Muscle of arm (tissue), 12 donors: ENCODE measurements around the gene BSDC1. TPM values are rescaled to one million over a fixed set of nuclear protein-coding genes. Genes with fewer than 3 reads are reported as not detected.
"Not testable (repeated sequence)": the region's sequence is repeated elsewhere in the genome, so short reads cannot be mapped to it uniquely, and the experiment has no call there.

Experiments
- DNase-seq: peaks from one replicate; pipeline ENCODE4 v3.0.0-alpha.2; 2013
- polyA plus RNA-seq, 12 donors: library from polyadenylated mRNA; unstranded; fragments of 120-200 nt; gene quantifications; one replicate each; pipeline ENCODE4 v1.2.1, GENCODE V29; 2013; ENCODE audit not compliant: insufficient read length in 12 of 12

The BSDC1 gene
- polyA plus RNA-seq, 12 donors: 33.3 to 46.7 (median 41.6) TPM; not detected in 1

DNA sequence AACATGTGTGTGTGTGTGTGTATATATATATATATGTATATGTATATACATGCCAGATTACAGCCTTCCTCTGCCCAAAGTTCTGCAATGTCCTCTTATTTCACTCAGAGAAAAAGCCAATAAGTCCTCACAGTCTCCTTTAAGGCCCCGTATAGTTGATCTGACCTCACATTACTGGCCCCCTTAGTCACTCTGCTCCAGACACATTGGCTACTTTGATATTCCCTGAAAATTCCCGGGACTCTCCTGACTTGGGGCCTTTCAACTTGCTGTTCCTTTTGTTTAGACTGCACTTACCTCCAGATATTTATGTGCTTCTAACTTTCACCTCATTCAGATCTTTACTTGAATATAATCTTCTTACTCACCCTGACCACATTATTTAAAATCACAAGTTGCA is 4.2 kb upstream of the BSDC1 start:
- no peak for DNase-seq

DNA sequence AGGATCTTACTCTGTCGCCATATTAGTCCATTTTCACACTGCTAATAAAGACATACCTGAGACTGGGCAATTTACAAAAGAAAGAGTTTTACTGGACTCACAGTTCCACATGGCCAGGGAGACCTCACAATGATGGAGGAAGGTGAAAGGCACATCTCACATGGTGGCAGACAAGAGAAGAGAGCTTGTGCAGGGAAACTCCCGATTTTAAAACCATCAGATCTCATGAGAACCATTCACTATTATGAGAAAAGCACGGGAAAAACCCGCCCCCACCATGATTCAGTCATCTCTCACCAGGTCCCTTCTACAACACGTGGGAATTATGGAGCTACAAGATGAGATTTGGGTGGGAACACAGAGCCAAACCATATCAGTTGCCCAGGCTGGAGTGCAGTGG is 2.3 kb upstream of the BSDC1 start:
- not testable (repeated sequence) for DNase-seq

DNA sequence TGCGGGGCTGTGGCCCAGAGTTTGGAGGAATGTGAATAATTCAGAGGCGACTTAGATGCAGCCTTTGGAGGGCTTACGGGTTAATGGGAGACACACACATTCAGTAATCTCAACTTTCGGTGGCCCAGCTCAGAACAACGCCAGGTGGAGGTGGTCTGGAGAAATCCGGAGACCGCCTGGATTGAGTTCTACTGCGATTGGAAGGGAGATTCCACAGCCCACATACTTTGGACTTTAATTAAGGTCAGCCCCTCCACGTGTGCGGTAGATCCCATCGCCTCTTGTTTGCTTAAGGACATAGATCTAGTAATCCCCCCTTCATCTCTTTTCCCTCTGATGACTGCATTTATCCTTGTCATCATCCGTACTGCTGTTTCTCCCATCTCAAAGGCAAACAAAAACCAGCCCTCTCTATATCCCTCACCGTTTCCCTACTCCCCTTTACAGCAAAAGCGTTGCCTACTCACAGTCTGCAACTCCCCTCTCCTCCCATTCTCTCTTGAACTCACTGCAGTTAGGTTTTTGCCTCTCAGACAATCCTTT is 720 bp upstream of the BSDC1 start:
- DNase-seq: no peak

DNA sequence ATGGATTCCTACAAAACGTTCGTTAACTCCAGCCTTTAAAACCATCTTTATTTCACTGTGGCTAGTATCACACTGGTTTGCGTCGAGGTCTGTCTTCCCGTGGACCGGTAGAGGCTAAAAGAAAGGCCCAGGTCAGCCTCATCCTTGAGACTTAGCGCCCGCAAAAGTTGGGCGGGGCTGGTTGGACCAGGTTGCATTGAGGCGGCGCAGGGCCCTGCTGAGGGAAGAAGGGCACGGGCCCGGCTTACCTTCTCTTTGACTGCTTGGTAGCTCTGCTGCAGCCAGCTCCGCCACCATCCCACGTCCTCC is 455 bp downstream of the BSDC1 start:
- DNase-seq: no peak

DNA sequence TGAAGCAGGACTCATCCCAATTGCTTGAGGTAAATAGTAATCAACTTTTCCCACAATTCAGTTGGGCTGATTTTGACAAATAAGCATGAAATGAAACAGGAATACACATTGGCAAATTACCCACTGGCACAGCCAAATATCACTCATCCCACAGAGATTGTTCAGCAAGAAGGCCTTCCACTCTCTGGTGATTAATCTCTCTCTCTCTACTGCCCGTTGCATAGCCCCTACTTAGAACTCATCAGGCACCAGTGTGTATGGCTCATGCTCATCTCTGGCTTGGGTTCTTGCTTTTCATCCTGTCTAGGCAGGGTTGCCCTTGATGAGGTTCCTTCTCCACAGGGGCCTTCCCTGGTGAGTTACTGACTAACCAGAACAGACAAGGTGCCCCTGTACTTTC is 1.1 kb downstream of the BSDC1 start:
- DNase-seq: no peak

DNA sequence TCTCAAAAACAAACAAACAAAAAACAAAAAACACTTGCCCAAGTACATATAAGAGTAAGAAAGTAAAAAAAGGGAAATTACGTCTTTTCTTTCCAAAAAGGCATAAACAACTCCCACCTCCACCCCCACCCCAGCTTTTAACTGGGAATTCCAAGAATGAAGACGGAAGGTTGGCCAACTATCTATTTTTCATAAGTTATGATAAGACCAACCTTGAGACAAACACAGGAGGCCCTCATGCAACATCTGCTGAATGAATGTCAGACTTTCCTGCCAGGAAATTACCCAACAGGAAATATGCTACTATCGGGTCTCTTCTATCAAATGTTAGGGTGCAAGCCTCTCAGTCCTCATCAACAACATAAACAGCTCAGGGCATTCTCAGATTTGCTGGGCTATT is 1.9 kb downstream of the BSDC1 start:
- DNase-seq: no peak

DNA sequence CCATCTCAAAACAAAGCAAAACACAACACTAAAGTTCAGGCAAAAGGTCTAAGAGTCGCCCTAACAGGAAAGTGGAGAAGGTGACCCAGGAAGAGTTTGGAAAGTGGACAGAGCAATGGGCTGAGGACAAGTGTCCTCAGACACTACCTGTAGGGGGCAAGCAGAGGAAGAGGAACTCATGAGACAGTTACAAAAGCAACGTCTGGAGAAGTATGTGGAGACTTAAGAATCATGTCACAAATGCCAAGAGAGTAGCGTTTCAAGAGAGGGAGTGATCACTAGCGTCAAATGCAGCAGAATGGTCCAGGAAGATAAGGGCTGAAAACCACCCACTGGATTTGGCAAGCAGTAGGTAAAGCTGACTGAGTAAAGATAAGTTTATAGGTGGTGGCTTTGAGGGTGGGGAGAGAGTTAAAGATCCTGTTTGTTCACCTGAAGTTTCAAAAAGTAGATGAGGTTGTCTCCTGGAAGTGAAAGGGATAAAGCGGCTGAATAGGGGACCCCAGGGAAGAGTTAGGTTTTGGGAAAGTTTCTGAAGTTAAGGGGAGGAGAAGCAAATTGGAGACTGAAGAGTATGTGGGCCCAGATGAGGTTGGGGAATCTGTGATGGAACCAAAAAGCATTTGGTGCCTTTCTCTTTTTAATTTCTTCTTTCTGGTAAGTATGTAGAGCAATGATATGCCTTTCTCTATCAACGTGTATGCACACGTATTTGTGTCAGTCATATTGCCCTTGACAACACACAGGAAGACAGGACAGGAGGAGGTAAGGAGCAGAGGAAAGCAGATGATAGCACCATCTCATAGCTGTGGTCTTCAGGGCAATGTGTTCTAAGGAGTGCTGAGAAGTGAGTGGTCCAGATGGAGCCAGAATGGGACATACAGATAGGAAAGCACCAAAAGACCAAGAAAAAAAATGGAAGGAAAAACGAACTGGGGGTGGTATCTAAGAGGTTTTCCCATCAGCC is 3.1 kb downstream of the BSDC1 start:
- no peak for DNase-seq

DNA sequence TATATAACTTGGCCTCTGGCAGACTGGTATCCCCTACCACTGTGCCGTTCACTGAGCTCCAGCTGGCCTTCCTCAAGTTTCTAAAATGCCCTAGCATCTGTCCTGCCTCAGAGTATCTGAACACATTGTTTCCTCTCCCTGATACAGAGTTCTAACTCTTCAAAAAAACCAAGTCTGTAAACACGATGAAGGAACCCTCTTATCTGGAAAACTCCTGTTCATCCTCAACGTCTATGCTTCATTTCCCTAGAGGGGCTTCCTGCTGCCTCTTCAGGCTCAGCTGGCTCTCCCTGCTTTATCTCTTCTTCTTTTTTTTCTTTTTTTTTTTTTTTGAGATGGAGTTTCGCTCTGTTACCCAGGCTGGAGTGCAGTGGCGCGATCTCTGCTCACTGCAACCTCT is 5.6 kb downstream of the BSDC1 start:
- no peak for DNase-seq

DNA sequence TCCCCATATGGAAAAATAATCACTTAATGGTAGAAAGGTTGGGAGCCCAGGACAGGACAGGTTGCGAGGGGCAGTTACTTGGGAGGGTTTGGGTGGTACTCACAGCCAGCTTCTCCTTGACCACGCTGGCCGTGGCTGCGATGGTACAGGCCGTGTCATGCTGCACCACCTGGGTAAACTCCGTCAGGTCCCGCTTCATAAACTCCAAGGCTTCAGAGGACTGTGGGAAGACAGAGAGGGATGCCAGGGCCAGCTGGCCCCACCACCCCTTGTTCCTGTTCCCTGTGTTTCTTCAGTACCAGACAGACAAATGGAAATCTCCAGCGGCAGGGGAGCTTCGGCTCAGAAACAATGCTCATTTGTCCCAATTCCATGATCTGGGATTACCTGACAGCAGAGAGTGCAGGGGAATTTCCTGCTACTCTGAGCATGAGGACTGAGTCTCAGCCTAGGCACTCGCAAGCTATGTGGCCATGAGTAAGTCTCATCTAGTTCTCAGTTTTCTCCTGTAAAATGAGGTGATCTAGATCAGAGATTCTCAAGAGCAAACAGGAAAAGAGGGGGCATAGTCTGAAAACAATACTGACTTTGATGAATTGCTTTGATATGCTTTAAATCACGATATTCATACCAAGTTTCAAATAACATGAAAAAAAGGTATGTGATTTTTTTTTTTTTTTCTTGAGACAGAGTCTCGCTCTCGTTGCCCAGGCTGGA is 7.4 kb downstream of the BSDC1 start:
- no peak for DNase-seq

DNA sequence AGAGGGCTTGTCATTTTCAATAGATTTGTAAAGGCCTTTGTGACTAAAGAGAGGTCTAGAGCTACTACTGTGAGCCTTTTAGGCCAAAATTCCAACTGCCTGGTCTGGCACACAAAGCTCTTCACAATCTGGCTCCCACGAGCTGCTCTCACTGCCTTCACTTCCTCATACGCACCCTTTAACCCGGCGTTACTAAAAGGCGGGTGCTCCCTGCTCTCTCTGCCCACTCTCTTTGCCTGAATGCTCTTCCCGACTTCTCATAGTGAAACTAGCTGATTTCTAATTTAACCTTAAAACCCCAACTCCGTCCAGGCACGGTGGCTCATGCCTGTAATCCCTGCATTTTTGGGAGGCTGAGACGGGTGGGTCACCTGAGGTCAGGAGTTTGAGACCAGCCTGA is 14.2 kb downstream of the BSDC1 start:
- no peak for DNase-seq

DNA sequence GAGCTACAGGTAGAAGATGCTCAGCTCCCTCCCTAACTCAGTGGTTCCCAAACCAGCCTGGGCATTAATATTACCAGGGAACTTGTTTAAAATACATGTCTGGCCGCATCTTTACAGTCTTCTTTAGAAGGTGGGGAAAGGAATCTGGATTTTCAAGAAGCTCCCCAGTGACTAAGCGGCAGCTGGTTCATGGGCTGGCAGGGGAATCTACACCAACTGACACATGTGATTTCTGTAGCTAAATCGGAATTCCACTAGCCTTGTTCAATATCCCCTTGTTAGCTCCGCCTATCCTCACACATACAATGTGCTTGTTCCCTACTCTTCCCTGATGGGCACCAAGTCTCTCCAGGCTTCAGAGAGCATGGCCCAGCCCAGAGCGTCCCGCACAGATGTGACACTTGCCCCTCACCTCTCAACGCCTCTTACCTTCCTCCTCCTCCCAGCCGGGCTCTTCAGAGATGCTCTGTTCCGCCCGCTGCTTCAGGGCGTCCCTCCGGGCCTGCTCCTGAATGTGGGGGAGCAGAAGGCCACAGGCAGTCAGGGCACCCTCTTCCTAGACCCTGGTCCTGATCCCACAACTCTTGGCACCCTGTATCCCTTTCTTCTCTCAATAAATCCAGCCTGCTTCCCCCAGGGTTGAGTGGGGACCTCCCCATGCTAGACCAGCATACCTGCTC is 16.6 kb downstream of the BSDC1 start:
- DNase-seq: no peak

DNA sequence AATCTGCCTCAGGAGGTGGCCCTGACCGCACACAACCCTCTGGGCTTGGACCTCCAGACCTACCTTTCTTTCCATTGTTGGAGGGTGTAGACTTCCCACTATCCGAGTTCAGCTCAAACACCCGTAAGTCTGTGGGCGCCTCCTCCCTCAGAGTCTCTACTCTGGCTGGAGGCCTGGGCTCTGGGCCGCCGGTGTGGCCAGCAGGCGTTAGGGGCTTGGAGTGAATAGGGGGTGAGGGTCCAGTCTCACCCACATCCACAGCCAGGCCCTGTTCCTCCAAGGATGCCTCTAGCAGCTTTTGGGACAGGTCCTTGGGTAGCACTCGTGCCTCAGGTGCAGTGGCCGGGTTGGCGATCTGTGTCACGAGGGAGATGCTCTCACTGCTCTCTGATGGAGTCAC is 18.0 kb downstream of the BSDC1 start:
- no peak for DNase-seq

DNA sequence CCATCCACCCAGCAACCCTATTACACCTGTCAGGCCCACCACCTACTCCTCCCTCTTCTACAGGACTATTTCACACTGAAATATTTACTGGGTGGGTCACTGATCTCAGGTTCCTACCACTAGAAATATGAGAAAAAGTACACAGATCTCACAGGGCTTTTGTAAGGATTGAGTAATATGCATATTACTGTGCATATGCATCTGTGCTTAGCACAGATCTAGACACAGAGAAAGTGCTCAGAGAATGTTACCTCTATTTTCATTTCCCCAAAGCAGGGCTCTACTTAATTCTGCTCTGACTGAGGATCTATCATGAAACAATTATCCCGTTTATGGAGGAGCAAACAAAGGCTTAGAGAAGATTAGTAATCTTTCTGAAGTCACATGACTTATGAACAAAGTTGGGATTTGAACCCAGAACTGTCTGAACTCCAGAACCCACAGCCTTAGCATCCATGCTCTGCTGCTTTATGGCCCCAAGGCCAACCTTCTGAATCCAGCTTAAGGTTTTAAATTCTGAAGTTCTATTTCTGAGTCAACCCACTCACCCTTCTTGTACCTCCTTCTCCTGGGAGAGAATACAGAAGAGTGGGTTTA is 20.1 kb downstream of the BSDC1 start:
- DNase-seq: no peak

DNA sequence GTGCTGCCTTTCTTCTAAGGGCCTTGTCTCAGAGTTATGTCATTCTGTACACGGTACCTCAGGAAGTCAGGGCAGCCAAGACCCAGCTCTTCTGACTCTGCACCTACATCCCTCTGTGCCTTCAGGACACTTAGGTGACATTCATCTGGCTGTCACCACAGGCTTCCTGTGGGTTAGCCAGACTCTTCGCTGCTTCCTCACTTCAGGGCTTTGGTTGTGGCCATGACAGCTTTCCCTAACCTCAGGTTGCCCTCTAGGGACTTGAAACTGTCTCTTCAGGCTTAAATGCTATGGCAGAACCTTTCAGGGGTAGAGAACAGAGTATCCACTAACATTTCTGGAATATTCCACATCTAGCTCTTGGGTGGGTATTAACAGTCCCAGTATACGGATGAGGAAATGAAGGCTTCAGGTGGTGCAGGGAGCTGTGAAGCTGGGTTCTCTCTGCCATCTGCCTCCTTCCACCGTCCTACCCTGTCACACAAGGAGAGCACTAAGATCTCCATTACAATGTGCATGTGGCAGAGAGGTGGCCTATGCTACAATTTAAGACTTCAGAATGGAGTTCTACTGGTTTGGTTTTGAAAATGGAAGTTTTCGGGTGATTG is 22.0 kb downstream of the BSDC1 start:
- DNase-seq: no peak

DNA sequence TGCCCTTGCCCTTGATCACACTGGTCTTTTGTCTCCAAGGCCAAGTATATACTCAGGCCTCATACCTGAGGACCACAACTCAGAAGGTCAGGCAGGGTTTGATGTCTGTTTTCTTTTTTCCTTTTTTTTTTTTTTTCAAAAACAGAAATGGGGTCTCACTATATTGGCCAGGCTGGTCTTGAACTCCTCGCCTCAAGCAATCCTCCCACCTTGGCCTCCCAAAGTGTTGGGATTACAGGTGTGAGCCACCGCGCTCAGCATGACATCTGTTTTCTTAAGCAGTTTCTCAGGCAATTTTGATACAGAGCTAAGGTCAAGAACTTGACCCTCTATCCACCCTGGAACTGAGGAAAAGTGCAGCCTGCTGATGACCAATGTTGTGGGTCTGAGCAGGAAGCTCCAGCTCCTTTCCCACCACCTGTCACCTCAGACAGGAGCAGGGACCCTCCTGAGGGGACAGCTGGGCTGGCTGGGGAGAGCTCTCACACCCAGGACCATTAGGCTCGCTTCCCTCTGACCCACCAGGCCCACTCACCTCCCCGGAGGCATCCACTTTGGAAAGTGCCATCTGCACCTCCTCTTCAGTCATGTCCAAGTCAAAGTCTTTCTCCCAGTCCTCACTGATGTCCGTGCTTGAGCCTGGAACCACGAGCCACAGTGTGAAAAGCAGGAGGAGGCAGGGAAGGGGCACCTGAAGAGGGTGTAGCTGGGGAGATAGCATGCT is 26.2 kb downstream of the BSDC1 start:
- no peak for DNase-seq

DNA sequence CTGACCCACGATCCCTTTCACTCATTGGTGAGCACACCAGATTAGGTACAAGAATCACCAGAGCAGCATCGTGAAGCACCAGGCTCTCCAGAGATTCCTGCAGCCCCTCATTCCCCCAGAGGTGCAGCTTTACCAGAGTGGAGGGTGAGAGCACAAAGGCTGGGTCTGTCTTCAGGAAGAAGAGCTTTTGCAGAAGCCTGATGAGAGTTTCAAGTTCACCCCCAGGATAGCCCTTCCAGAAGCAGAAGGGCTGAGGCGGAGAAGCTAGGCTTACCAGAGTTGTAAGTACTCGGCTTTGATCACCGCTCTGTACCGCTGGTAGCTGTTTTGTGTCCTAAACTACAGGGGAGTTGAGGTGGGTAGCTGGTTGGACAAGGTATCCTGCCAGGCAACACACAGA is 28.8 kb downstream of the BSDC1 start:
- no peak for DNase-seq

DNA sequence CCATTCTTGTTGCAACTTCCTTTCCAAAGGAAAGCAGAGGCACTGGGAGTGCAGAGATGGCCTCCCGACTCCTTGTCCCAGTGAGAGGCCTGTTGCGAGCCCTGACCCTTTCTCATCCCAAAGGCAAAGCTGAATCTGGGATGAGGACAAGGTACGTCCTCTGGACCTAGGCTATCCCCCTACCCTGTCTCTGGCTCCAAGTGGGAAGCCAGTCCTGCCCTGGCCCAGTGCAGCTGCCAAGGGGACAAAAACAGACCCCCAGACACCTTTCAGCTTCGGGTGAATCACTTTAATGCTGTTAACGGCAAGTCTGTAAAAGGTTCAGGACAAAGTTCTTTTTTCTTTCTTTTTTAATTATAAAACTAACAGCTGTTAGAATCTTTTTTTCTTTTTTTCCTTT is 29.4 kb downstream of the BSDC1 start:
- DNase-seq: no peak

DNA sequence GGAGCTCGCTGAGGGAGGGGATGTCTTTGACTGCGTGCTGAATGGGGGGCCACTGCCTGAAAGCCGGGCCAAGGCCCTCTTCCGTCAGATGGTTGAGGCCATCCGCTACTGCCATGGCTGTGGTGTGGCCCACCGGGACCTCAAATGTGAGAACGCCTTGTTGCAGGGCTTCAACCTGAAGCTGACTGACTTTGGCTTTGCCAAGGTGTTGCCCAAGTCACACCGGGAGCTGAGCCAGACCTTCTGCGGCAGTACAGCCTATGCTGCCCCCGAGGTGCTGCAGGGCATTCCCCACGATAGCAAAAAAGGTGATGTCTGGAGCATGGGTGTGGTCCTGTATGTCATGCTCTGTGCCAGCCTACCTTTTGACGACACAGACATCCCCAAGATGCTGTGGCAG is 30.5 kb downstream of the BSDC1 start:
- no peak for DNase-seq

DNA sequence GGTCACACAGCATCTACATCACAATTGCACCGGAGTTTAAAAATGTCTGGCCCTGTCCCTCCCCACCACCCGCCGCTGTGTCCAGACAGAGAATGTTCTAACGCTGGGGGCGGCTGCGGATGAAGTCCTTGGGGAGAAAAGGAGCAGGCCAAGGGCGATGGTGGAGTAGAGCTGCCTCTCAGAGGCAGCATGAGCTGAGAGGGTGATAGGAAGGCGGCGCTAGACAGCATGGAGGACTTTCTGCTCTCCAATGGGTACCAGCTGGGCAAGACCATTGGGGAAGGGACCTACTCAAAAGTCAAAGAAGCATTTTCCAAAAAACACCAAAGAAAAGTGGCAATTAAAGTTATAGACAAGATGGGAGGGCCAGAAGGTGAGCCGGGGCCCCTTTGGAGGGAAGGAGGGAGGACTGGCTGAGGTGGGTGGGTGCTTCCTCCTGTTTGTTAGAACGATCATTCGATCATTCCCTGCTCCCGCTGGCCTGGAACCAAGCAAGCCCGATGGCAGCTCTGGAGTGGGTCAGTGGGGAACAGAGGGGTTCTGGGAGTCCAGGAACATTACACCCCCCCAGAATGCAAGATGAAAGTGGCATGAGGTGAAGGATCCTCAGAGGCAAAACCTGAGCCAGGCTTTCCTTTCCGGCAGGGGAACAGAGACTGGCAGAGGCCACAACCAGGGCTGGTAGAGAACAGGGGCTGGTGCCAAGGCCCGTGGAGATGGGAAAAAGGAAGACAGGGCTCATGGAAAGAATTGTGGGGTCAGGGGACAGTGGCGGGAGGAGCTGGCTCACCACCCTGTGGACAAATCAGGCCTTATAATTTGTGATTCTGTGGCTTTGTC is 31.5 kb downstream of the BSDC1 start, which contains the start of the genes FAM229A and TSSK3:
TSS of gene FAM229A (minus strand) at position 12 of the 840 bp plus-strand sequence. CDS start 394 bp downstream, outside the sequence.
TSS of gene TSSK3 (plus strand) at position 66 of the 840 bp plus-strand sequence. CDS start at position 229, 163 bp downstream.
- no peak for DNase-seq
